H9 (cell line): ENCODE data around the gene STIMATE. TPM values are rescaled to one million over a fixed set of nuclear protein-coding genes. Genes with fewer than 3 reads are reported as not detected.

ENCODE experiments used
- DNase-seq: peaks from one replicate; pipeline ENCODE4 v3.0.0-alpha.2; 2017
- H2AFZ ChIP-seq: one replicate; pipeline ENCODE4 v1.6.1; 2013; ENCODE audit warnings: mild to moderate bottlenecking, low read length, control low read depth, moderate library complexity
- H2AK5ac ChIP-seq: 2 replicates; pipeline ENCODE4 v1.6.1; 2013; ENCODE audit warnings: low read length, control low read depth, mixed read lengths; ENCODE audit not compliant: insufficient read length
- H2BK120ac ChIP-seq: one replicate; pipeline ENCODE4 v1.6.1; 2013; ENCODE audit warnings: low read depth, mild to moderate bottlenecking, low read length, control low read depth, inconsistent platforms; ENCODE audit not compliant: poor library complexity, severe bottlenecking
- H2BK12ac ChIP-seq: 2 replicates; pipeline ENCODE4 v1.6.1; 2013; ENCODE audit warnings: low read length, control low read depth, mixed read lengths, low read depth; ENCODE audit not compliant: insufficient read length
- H2BK15ac ChIP-seq: 2 replicates; pipeline ENCODE4 v1.6.1; 2013; ENCODE audit warnings: low read depth, low read length, control low read depth
- H2BK20ac ChIP-seq: one replicate; pipeline ENCODE4 v1.6.1; 2013; ENCODE audit warnings: low read depth, mild to moderate bottlenecking, low read length, control low read depth, inconsistent platforms; ENCODE audit not compliant: poor library complexity, severe bottlenecking
- H2BK5ac ChIP-seq: 2 replicates; pipeline ENCODE4 v1.6.1; 2013; ENCODE audit warnings: low read length, control low read depth, mixed read lengths; ENCODE audit not compliant: insufficient read length
- H3K14ac ChIP-seq: 2 replicates; pipeline ENCODE4 v1.6.1; 2013; ENCODE audit warnings: low read length, control low read depth; ENCODE audit not compliant: insufficient read depth
- H3K18ac ChIP-seq: 2 replicates; pipeline ENCODE4 v1.6.1; 2013; ENCODE audit warnings: low read depth, mild to moderate bottlenecking, mixed read lengths, low read length, control low read depth; ENCODE audit not compliant: insufficient read length
- H3K23ac ChIP-seq: 2 replicates; pipeline ENCODE4 v1.6.1; 2013; ENCODE audit warnings: low read length, control low read depth, mixed read lengths, low read depth; ENCODE audit not compliant: insufficient read length
- H3K23me2 ChIP-seq: 2 replicates; pipeline ENCODE4 v1.6.1; 2013; ENCODE audit warnings: low read depth, mild to moderate bottlenecking, mixed read lengths, low read length, control low read depth; ENCODE audit not compliant: insufficient read length, poor library complexity, severe bottlenecking
- H3K27ac ChIP-seq: 2 replicates; pipeline ENCODE4 v1.5.1; 2013; ENCODE audit warnings: low read length, control low read depth, mixed read lengths, low read depth; ENCODE audit not compliant: insufficient read length
- H3K27me3 ChIP-seq: 2 replicates; pipeline ENCODE4 v1.6.1; 2013; ENCODE audit warnings: low read length, control low read depth, inconsistent platforms; ENCODE audit not compliant: insufficient read depth
- H3K4ac ChIP-seq: 2 replicates; pipeline ENCODE4 v1.6.1; 2013; ENCODE audit warnings: low read depth, mild to moderate bottlenecking, control low read depth, inconsistent platforms, low read length, moderate library complexity
- H3K4me1 ChIP-seq: 2 replicates; pipeline ENCODE4 v1.6.1; 2013; ENCODE audit warnings: low read length, control low read depth, inconsistent platforms; ENCODE audit not compliant: insufficient read depth
- H3K4me2 ChIP-seq: 2 replicates; pipeline ENCODE4 v1.6.1; 2013; ENCODE audit warnings: low read length, control low read depth, mixed read lengths; ENCODE audit not compliant: insufficient read length, insufficient read depth
- H3K56ac ChIP-seq: 2 replicates; pipeline ENCODE4 v1.6.1; 2013; ENCODE audit warnings: low read depth, mild to moderate bottlenecking, mixed read lengths, low read length, control low read depth; ENCODE audit not compliant: insufficient read length
- H3K79me1 ChIP-seq: 2 replicates; pipeline ENCODE4 v1.6.1; 2013; ENCODE audit warnings: low read depth, mild to moderate bottlenecking, moderate library complexity, low read length, control low read depth, inconsistent platforms; ENCODE audit not compliant: insufficient read depth, poor library complexity, severe bottlenecking
- H3K79me2 ChIP-seq: 2 replicates; pipeline ENCODE4 v1.6.1; 2013; ENCODE audit warnings: low read length, control low read depth, inconsistent platforms; ENCODE audit not compliant: insufficient read depth
- H3K9ac ChIP-seq: 2 replicates; pipeline ENCODE4 v1.6.1; 2013; ENCODE audit warnings: low read length, control low read depth, mixed read lengths; ENCODE audit not compliant: insufficient read length; ENCODE audit errors: extremely low read depth
- H3K9me3 ChIP-seq: one replicate; pipeline ENCODE4 v1.6.1; 2013; ENCODE audit warnings: low read depth, low read length, inconsistent platforms; ENCODE audit not compliant: control insufficient read depth
- H3T11ph ChIP-seq: one replicate; pipeline ENCODE4 v1.6.1; 2013; ENCODE audit warnings: mild to moderate bottlenecking, low read length, control low read depth, inconsistent platforms
- H4K20me1 ChIP-seq: one replicate; pipeline ENCODE4 v1.6.1; 2013; ENCODE audit not compliant: control insufficient read depth, insufficient read length, insufficient read depth
- H4K5ac ChIP-seq: 2 replicates; pipeline ENCODE4 v1.6.1; 2013; ENCODE audit warnings: low read depth, mild to moderate bottlenecking, mixed read lengths, low read length, control low read depth; ENCODE audit not compliant: insufficient read length
- H4K8ac ChIP-seq: replicated peaks from 2 replicates; pipeline ENCODE4 v1.6.1; 2013; ENCODE audit warnings: low read length, control low read depth, mixed read lengths, low read depth; ENCODE audit not compliant: insufficient read length
- H4K91ac ChIP-seq: 2 replicates; pipeline ENCODE4 v1.6.1; 2013; ENCODE audit warnings: low read depth, mild to moderate bottlenecking, moderate library complexity, mixed read lengths, low read length, control low read depth; ENCODE audit not compliant: insufficient read length
- H3K27ac Mint-ChIP-seq, 3 experiments: 2 replicates in 2 of 3; 3 replicates in 1 of 3; pipeline ENCODE4 v1.8.0; 2020 to 2021; ENCODE audit warnings: mixed read lengths in 3 of 3, mild to moderate bottlenecking in 1 of 3, moderate library complexity in 1 of 3
- H3K27me3 Mint-ChIP-seq: 2 replicates; pipeline ENCODE4 v1.8.0; 2021; ENCODE audit warnings: low read depth, mild to moderate bottlenecking, moderate library complexity, mixed read lengths
- H3K36me3 Mint-ChIP-seq, 3 experiments: 2 replicates in 2 of 3; 3 replicates in 1 of 3; pipeline ENCODE4 v1.8.0; 2020 to 2021; ENCODE audit warnings: low read depth in 3 of 3, mixed read lengths in 3 of 3; ENCODE audit not compliant: insufficient read depth in 1 of 3
- H3K4me1 Mint-ChIP-seq, 2 experiments: 2 replicates each; pipeline ENCODE4 v1.8.0; 2020; ENCODE audit warnings: mixed read lengths in 2 of 2
- H3K4me3 Mint-ChIP-seq, 2 experiments: 2 replicates in 1 of 2; 3 replicates in 1 of 2; pipeline ENCODE4 v1.8.0; 2020 to 2021; ENCODE audit warnings: mild to moderate bottlenecking in 2 of 2, mixed read lengths in 2 of 2, moderate library complexity in 1 of 2
- H3K9me3 Mint-ChIP-seq, 2 experiments: 2 replicates in 1 of 2; 3 replicates in 1 of 2; pipeline ENCODE4 v1.8.0; 2020; ENCODE audit warnings: mild to moderate bottlenecking in 2 of 2, mixed read lengths in 2 of 2, moderate library complexity in 1 of 2
- WGBS: extraction: QIAGEN DNeasy Blood & Tissue Kit; methylation state at CpG from one replicate; pipeline ENCODE4 v1.1.7; 2013; ENCODE audit warnings: missing lambda C conversion rate, low lambda C conversion rate, mixed read lengths; ENCODE audit not compliant: insufficient read length; ENCODE audit errors: extremely low coverage; 5-methylcytosine and 5-hydroxymethylcytosine counted together
- total RNA-seq: library from RNA; stranded (reverse); gene quantifications from 2 replicates; pipeline ENCODE4 v1.2.1, GENCODE V29; 2021
- TF ChIP-seq, protein P1 (sequence below): fragments of 200-600 bp; sonication (generic); conservative IDR thresholded peaks from 3 replicates; pipeline ENCODE4 v1.8.0; 2021; ENCODE audit warnings: antibody characterized with exemption, mild to moderate bottlenecking

The STIMATE gene
- total RNA-seq, 1 experiment from 2014 or later: 25.6 TPM

DNA sequence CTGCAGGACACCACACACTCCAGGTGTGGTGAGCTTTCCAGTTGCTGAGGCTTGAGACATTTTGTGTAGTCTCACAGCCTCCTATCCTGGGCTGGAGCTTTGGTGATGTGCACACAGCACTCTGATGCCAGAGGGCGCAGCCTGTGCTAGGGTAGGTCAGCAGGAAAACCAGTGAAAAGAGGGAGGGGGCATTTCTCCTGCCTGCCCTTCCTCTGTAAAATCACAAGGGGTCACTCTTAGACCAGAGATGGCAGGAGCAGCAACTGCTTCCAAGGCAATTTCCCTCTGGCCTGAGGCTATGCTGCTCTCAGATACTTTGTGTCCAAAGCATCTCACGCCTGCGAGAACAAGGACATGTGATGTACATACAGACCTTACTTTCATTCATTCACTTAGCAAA is 46.0 kb downstream of the STIMATE start:
- H3K4me3 Mint-ChIP-seq: no peak overlapping the region

More for the DNA sequence above, 46.0 kb downstream of the STIMATE start:
- Histone ChIP-seq H3K9ac (no peak overlapping the region), H2BK12ac (no peak overlapping the region), H3K4me1 (no peaks in the 10 kb centered on the region), H3K23me2 (no peaks in the 10 kb centered on the region), H2BK15ac (no peak overlapping the region), H2AK5ac (no peak overlapping the region), H3K56ac (no peak overlapping the region), H3K27ac (no peak overlapping the region), H3K79me1 (no peaks in the 10 kb centered on the region), H3K4ac (no peak overlapping the region), H4K91ac (no peak overlapping the region), H3K18ac (no peak overlapping the region), H2BK120ac (no peak overlapping the region), H2BK5ac (no peak overlapping the region), H3K27me3 (no peaks in the 10 kb centered on the region), H3T11ph (no peak overlapping the region), H4K8ac (no peak overlapping the region), H3K79me2 (no peaks in the 10 kb centered on the region), H3K4me2 (no peak overlapping the region), H3K14ac (no peak overlapping the region), H4K5ac (no peak overlapping the region), H2BK20ac (no peak overlapping the region), H4K20me1 (no peaks in the 10 kb centered on the region), H3K23ac (no peak overlapping the region), H3K9me3 (no peaks in the 10 kb centered on the region), H2AFZ (no peak overlapping the region)
- TF ChIP-seq, protein P1, sequence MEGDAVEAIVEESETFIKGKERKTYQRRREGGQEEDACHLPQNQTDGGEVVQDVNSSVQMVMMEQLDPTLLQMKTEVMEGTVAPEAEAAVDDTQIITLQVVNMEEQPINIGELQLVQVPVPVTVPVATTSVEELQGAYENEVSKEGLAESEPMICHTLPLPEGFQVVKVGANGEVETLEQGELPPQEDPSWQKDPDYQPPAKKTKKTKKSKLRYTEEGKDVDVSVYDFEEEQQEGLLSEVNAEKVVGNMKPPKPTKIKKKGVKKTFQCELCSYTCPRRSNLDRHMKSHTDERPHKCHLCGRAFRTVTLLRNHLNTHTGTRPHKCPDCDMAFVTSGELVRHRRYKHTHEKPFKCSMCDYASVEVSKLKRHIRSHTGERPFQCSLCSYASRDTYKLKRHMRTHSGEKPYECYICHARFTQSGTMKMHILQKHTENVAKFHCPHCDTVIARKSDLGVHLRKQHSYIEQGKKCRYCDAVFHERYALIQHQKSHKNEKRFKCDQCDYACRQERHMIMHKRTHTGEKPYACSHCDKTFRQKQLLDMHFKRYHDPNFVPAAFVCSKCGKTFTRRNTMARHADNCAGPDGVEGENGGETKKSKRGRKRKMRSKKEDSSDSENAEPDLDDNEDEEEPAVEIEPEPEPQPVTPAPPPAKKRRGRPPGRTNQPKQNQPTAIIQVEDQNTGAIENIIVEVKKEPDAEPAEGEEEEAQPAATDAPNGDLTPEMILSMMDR: peak; percentile 87
- no peak overlapping the region for H3K27ac Mint-ChIP-seq
- H3K27me3 Mint-ChIP-seq: no peaks in the 10 kb centered on the region
- H3K36me3 Mint-ChIP-seq: peaks cover 15 to 40% (median 31%) of the 10 kb centered on the region in 3 experiments
- peaks cover 7 to 8% of the 10 kb centered on the region in 2 experiments for H3K4me1 Mint-ChIP-seq
- WGBS: no CpG with 5 or more reads among the region's 3 CpGs
- no peaks in the 10 kb centered on the region; a peak in 1 of 5 replicates for H3K9me3 Mint-ChIP-seq
- DNase-seq: peak; percentile 81
